GM12878 (cell line): ENCODE data around the gene IFNGR2. TPM values are rescaled to one million over a fixed set of nuclear protein-coding genes. Genes with fewer than 3 reads are reported as not detected.

Experiments used
- ATAC-seq: fragments of 200-7000 bp; cut with Tn5 transposase; 3 replicates; pipeline ENCODE4 v1.9.1; 2020; ENCODE audit warnings: mild to moderate bottlenecking, moderate library complexity
- BruUV-seq: library from RNA; stranded (reverse); fragments of 400-500 nt; replicated peaks from 2 replicates; lab custom pipeline; 2021; lab: Mats Ljungman, UMichigan
- CTCF ChIA-PET: fragments of 300-600 bp; sonication (Branson Sonifier 250); formaldehyde crosslinking; extraction: SDS; loops from one replicate; lab custom pipeline; 2021; ENCODE audit warnings: inconsistent platforms; lab: Yijun Ruan, JAX
- POLR2A ChIA-PET: fragments of 350-600 bp; formaldehyde crosslinking; extraction: SDS; loops from one replicate; lab custom pipeline; 2021; ENCODE audit warnings: inconsistent platforms; lab: Charles Lee
- RAD21 ChIA-PET: fragments of 300-600 bp; sonication (Branson Sonifier 250); formaldehyde crosslinking; loops from one replicate; lab custom pipeline; 2023; ENCODE audit warnings: antibody characterized with exemption; ENCODE audit not compliant: unreplicated experiment; lab: Charles Lee
- SMC1A ChIA-PET: fragments of 300-600 bp; sonication (Branson Sonifier 250); formaldehyde crosslinking; loops from one replicate; lab custom pipeline; 2023; ENCODE audit not compliant: unreplicated experiment, uncharacterized antibody; lab: Charles Lee
- DNase-seq: peaks from one replicate; pipeline ENCODE4 v3.0.0-alpha.2; 2011; ENCODE audit warnings: low read depth, low spot score
- FAIRE-seq: peaks from 3 replicates; lab custom pipeline; 2011; peaks lifted over from hg19 to GRCh38; lab: Jason Lieb, UNC
- H2AFZ ChIP-seq: 2 replicates; pipeline ENCODE4 v1.6.0; 2011; ENCODE audit warnings: low read depth, low read length, control low read depth; ENCODE audit not compliant: control insufficient read depth
- H3K27ac ChIP-seq: 2 replicates; pipeline ENCODE4 v1.5.1; 2011; ENCODE audit warnings: control low read depth; ENCODE audit not compliant: control insufficient read depth, insufficient read depth
- H3K27me3 ChIP-seq, 2 experiments: replicated peaks in 1 of 2; 2 replicates each; pipeline versions ENCODE4 v1.6.0 to v1.6.1; 2011; ENCODE audit warnings: low read length in 1 of 2; ENCODE audit not compliant: control insufficient read depth in 2 of 2, insufficient read depth in 2 of 2
- H3K36me3 ChIP-seq, 2 experiments: 2 replicates each; pipeline ENCODE4 v1.5.1; 2011; ENCODE audit warnings: low read length in 1 of 2; ENCODE audit not compliant: control insufficient read depth in 2 of 2, insufficient read depth in 2 of 2
- H3K4me1 ChIP-seq: 2 replicates; pipeline ENCODE4 v1.6.1; 2011; ENCODE audit warnings: mild to moderate bottlenecking, low read length, moderate library complexity, mixed read lengths; ENCODE audit not compliant: control insufficient read depth, insufficient read depth
- H3K4me2 ChIP-seq: 2 replicates; pipeline ENCODE4 v1.6.0; 2011; ENCODE audit warnings: control low read depth; ENCODE audit not compliant: control insufficient read depth, insufficient read depth
- H3K4me3 ChIP-seq: fragments of 200-600 bp; sonication (generic); 2 replicates; pipeline ENCODE4 v1.5.1; 2016
- H3K79me2 ChIP-seq: 2 replicates; pipeline ENCODE4 v1.6.0; 2011; ENCODE audit warnings: low read length; ENCODE audit not compliant: control insufficient read depth, insufficient read depth
- H3K9ac ChIP-seq: 2 replicates; pipeline ENCODE4 v1.8.0; 2011; ENCODE audit warnings: low read length, control low read depth, mixed read lengths; ENCODE audit not compliant: control insufficient read depth, insufficient read depth
- H3K9me3 ChIP-seq: replicated peaks from 3 replicates; pipeline ENCODE4 v1.5.1; 2011; ENCODE audit warnings: mild to moderate bottlenecking, low read length; ENCODE audit not compliant: control insufficient read depth, insufficient read depth
- H4K20me1 ChIP-seq: 2 replicates; pipeline ENCODE4 v1.6.0; 2011; ENCODE audit not compliant: control insufficient read depth, insufficient read depth
- ATF7 ChIP-seq: fragments of 450-650 bp; IDR thresholded peaks from 2 replicates; pipeline ENCODE4 v1.6.1; 2016; ENCODE audit warnings: low read depth, mild to moderate bottlenecking
- DPF2 ChIP-seq: fragments of 450-650 bp; IDR thresholded peaks from 2 replicates; pipeline ENCODE4 v1.6.1; 2017; ENCODE audit warnings: mild to moderate bottlenecking
- ESRRA ChIP-seq: IDR thresholded peaks from 2 replicates; pipeline ENCODE4 v1.6.1; 2012; ENCODE audit warnings: mild to moderate bottlenecking, low read length, improper control_type of control experiment
- HDAC6 ChIP-seq: fragments of 200-600 bp; sonication (generic); IDR thresholded peaks from one replicate; pipeline ENCODE4 v1.8.0; 2017; ENCODE audit warnings: antibody characterized with exemption; ENCODE audit not compliant: unreplicated experiment
- NBN ChIP-seq: fragments of 450-650 bp; IDR thresholded peaks from 2 replicates; pipeline ENCODE4 v1.6.1; 2016
- NFYA ChIP-seq: IDR thresholded peaks from 2 replicates; pipeline ENCODE4 v1.6.1; 2011; ENCODE audit warnings: low read depth, mild to moderate bottlenecking, low read length, improper control_type of control experiment, borderline replicate concordance
- POU2F2 ChIP-seq: IDR thresholded peaks from 3 replicates; pipeline ENCODE4 v1.6.1; 2011; ENCODE audit warnings: low read depth, mild to moderate bottlenecking, low read length, borderline replicate concordance
- RCOR1 ChIP-seq: conservative IDR thresholded peaks from 2 replicates; pipeline ENCODE4 v1.6.1; 2012; ENCODE audit warnings: low read depth, low read length, improper control_type of control experiment
- SIX5 ChIP-seq: IDR thresholded peaks from 2 replicates; pipeline ENCODE4 v1.6.1; 2011; ENCODE audit warnings: mild to moderate bottlenecking, low read depth, low read length, moderate library complexity; ENCODE audit not compliant: severe bottlenecking
- SREBF2 ChIP-seq: IDR thresholded peaks from 2 replicates; pipeline ENCODE4 v1.6.1; 2012; ENCODE audit warnings: mild to moderate bottlenecking, low read length
- SUZ12 ChIP-seq: fragments of 200-600 bp; sonication (generic); IDR thresholded peaks from one replicate; pipeline ENCODE4 v1.6.1; 2018; ENCODE audit warnings: antibody characterized with exemption, mild to moderate bottlenecking; ENCODE audit not compliant: unreplicated experiment
- ZNF207 ChIP-seq: fragments of 450-650 bp; IDR thresholded peaks from 2 replicates; pipeline ENCODE4 v1.6.1; 2014; ENCODE audit warnings: antibody characterized with exemption, mild to moderate bottlenecking, borderline replicate concordance
- ZNF24 ChIP-seq: fragments of 450-650 bp; IDR thresholded peaks from 2 replicates; pipeline ENCODE4 v1.6.1; 2017; ENCODE audit warnings: antibody characterized with exemption, mild to moderate bottlenecking
- ZZZ3 ChIP-seq: IDR thresholded peaks from 2 replicates; pipeline ENCODE4 v1.6.1; 2011; ENCODE audit warnings: low read depth; ENCODE audit not compliant: control insufficient read depth, insufficient read length
- WGBS: methylation state at CpG from one replicate; pipeline ENCODE4 v1.1.6; 2016; ENCODE audit warnings: low lambda C conversion rate; ENCODE audit not compliant: insufficient replicate concordance, insufficient coverage; ENCODE audit errors: missing lambda C conversion rate; 5-methylcytosine and 5-hydroxymethylcytosine counted together
- in situ Hi-C: fragments of 300-500 bp; cut with MboI; formaldehyde crosslinking; loops from 9 replicates; pipeline ENCODE4 v1.14.3; 2018; ENCODE audit warnings: mixed read lengths
- intact Hi-C: fragments of 100-400 bp; cut with micrococcal nuclease; formaldehyde crosslinking; loops from one replicate; pipeline ENCODE4 v1.14.2; 2022; ENCODE audit not compliant: unreplicated experiment
- polyA plus RNA-seq, 11 experiments: library from polyadenylated mRNA; depleted of rRNA in 4 of 11; unstranded in 6 of 11; stranded (reverse) in 5 of 11; fragments of >200 nt; fragmentation: Nextera tagmentation in 4 of 11; fragmentation: Illumina TruSeq in 1 of 11; extraction: Ambion mirVana in 4 of 11; extraction: Trizol in 1 of 11; gene quantifications; 1 replicate in 1 of 11; 2 replicates in 10 of 11; pipeline versions ENCODE4 v1.2.1 to v1.2.3, GENCODE V29; 2011 to 2016; ENCODE audit warnings: inconsistent platforms in 2 of 11, missing spikeins in 2 of 11, low read depth in 1 of 11
- total RNA-seq, 4 experiments: library from RNA; depleted of rRNA in 3 of 4; stranded (reverse); fragments of >200 nt in 3 of 4; fragmentation: Illumina TruSeq in 1 of 4; extraction: Trizol in 1 of 4; gene quantifications; 2 replicates each; pipeline versions ENCODE4 v1.2.1 to v1.2.3, GENCODE V29; 2013 to 2021
- TF ChIP-seq, protein P1 (sequence below): fragments of 450-650 bp; IDR thresholded peaks from 2 replicates; pipeline ENCODE4 v1.6.1; 2016; ENCODE audit warnings: mild to moderate bottlenecking
- TF ChIP-seq, protein P2 (sequence below): fragments of 450-650 bp; formaldehyde crosslinking; IDR thresholded peaks from 2 replicates; pipeline ENCODE4 v1.5.0; 2022; ENCODE audit warnings: mild to moderate bottlenecking, missing genetic modification characterization

IFNGR2 gene
- total and polyA plus RNA-seq, 10 of the 15 experiments (the other 5 are each of a cell fraction or from before 2014, with no cell fraction given): 23.6 to 98.8 (median 77.0) TPM

DNA sequence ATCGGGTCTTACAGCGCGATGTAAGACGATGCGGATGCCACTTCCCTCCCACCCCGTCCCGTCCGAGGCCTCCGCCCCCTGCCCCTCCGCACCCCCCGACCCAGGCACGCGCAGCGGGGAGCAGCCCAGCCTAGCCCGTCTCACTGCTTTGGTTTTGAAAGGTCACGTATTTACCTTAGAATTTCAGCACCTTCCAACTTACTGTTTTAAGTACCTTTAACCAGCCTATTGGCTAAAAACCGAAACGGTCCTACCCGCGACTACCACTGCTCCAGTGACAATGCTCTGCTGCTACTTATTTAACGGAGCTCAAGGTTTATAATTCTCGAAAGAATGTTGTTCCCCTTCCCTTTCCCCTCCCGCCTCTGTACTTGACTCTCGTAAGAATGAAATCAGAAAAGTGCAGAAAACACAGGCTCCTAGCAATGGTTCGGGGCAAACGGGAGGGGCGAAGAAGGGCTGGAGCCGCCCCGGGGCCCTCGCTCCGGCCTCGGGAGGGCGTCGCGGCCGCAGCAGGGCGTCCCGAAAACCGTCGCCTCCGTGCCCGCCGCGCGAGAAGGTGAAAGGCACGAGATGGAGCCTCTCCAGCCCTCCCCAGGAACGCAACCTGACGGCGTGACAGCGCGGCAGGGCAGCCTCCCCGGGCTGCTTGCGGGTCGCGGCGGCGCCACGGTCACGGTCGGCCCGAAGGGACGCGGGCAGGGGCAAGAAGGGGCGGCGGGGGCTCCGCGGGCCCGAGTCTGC, 75.9 kb downstream of the IFNGR2 start (continued):
- TF ChIP-seq NBN (0 out of 2 replicates have a peak, but pooled peaks have one; percentile 18), ZNF207 (peak; percentile 49; the same call in 1 of the 2 replicates), DPF2 (peak; percentile 52)

DNA sequence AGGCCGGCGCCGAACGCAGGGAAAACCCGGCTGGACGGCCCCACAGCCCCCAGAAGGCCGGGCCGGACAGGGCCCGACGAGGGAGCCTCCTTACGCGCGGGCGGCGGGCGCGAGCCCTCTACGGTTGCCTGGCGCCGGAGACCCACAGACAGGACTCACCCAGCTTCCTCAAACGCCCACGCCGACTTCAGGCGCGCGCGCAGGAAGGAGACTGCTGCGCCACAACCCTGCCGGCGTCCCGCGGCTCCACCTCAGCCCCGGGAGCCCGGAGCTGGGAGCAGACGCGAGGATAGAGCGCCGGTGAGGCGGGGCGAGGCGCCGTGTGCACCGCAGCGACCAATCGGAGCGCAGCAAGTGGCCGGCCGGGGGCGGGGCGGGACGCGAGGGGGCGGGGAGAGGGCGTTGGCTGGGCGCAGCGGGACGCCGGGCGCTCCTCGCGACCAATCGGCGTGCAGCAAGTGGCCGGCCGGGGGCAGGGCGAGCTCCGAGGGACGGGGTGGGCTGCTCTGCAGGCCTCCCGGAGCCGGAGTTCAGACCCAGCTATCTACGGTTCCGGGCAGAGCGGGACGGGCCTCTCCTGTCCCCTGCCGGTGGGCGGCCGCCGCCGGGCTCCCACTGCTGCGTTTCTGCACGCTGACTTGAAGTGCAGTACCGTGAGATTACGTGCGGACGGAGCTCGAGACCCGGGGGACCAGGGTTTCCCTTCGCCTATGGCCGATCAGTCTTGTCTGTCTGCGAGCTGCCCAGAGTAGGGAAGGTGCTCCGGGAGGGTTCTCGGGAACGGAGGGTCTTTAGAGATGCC, 76.7 kb downstream of the IFNGR2 start, which contains the start of gene TMEM50B:
TMEM50B (minus strand) TSS at position 296 of the 802 bp plus-strand sequence. CDS start 11,089 bp downstream, outside the sequence.
- POLR2A ChIA-PET: interaction anchor here (0.5 to 2.3 kb wide), 9 partner anchors 11 to 702 kb away, joined by 3 to 26 read pairs (median 4); partner anchors contain the start of genes CRYZL1, DNAJC28, DONSON and GART
- WGBS: under 1% methylated on average over 73 of the region's 93 CpGs
- FAIRE-seq: peak; percentile 76
- TF ChIP-seq ATF7: no peak
- no peak for TF ChIP-seq NFYA
- no peak for TF ChIP-seq ZNF24
- TF ChIP-seq, protein P1, sequence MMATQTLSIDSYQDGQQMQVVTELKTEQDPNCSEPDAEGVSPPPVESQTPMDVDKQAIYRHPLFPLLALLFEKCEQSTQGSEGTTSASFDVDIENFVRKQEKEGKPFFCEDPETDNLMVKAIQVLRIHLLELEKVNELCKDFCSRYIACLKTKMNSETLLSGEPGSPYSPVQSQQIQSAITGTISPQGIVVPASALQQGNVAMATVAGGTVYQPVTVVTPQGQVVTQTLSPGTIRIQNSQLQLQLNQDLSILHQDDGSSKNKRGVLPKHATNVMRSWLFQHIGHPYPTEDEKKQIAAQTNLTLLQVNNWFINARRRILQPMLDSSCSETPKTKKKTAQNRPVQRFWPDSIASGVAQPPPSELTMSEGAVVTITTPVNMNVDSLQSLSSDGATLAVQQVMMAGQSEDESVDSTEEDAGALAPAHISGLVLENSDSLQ: peak; percentile 47; the same call in 1 of the 2 replicates
- TF ChIP-seq POU2F2: peak; percentile 65
- TF ChIP-seq, protein P2, sequence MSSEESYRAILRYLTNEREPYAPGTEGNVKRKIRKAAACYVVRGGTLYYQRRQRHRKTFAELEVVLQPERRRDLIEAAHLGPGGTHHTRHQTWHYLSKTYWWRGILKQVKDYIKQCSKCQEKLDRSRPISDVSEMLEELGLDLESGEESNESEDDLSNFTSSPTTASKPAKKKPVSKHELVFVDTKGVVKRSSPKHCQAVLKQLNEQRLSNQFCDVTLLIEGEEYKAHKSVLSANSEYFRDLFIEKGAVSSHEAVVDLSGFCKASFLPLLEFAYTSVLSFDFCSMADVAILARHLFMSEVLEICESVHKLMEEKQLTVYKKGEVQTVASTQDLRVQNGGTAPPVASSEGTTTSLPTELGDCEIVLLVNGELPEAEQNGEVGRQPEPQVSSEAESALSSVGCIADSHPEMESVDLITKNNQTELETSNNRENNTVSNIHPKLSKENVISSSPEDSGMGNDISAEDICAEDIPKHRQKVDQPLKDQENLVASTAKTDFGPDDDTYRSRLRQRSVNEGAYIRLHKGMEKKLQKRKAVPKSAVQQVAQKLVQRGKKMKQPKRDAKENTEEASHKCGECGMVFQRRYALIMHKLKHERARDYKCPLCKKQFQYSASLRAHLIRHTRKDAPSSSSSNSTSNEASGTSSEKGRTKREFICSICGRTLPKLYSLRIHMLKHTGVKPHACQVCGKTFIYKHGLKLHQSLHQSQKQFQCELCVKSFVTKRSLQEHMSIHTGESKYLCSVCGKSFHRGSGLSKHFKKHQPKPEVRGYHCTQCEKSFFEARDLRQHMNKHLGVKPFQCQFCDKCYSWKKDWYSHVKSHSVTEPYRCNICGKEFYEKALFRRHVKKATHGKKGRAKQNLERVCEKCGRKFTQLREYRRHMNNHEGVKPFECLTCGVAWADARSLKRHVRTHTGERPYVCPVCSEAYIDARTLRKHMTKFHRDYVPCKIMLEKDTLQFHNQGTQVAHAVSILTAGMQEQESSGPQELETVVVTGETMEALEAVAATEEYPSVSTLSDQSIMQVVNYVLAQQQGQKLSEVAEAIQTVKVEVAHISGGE (CRISPR knock-in tag): peak; percentile 66
- no peak for TF ChIP-seq RCOR1
- no peak for TF ChIP-seq ZZZ3
- no peak for TF ChIP-seq ESRRA
- no peak for TF ChIP-seq SUZ12
- TF ChIP-seq HDAC6: peak; percentile 12
- no peak for TF ChIP-seq SIX5
- no peak for TF ChIP-seq SREBF2

More for the DNA sequence above, 76.7 kb downstream of the IFNGR2 start, which contains the start of gene TMEM50B:
- peaks cover 15% of the 10 kb centered on the region for H3K79me2 ChIP-seq
- peak within 1 kb of the TSS; percentile 86 for H3K4me2 ChIP-seq
- SMC1A ChIA-PET: interaction anchor here (0.7 to 2.7 kb wide), 9 partner anchors 11 to 118 kb away, joined by 3 to 17 read pairs (median 4); partner anchors contain the start of gene DNAJC28
- BruUV-seq: no TSS peak
- H3K4me1 ChIP-seq: peaks cover 3% of the 10 kb centered on the region; the same call in 1 of the 2 replicates
- peak within 1 kb of the TSS; percentile 82 for H3K27ac ChIP-seq
- ATAC-seq (peak; percentile 95), DNase-seq (peak; percentile 79)
- H4K20me1 ChIP-seq: no peaks in the 10 kb centered on the region
- peak within 1 kb of the TSS; percentile 90 for H3K9ac ChIP-seq
- H2AFZ ChIP-seq: peak within 1 kb of the TSS; percentile 97
- RAD21 ChIA-PET: interaction anchor here (0.6 to 2.5 kb wide), 16 partner anchors 11 to 740 kb away, joined by 3 to 23 read pairs (median 5); partner anchors contain the start of genes DNAJC28, DONSON and SON
- H3K36me3 ChIP-seq: no peaks in the 10 kb centered on the region; a peak in 1 of 4 replicates
- H3K27me3 ChIP-seq: no peaks in the 10 kb centered on the region
- H3K9me3 ChIP-seq: no peaks in the 10 kb centered on the region
- in situ Hi-C loops: no loop called here
- intact Hi-C loops: loop anchor here (5.0 kb wide), 1 partner anchor 62 kb away; the partner anchor contains the start of genes GART and SON
- peak within 1 kb of the TSS; percentile 93 for H3K4me3 ChIP-seq
- CTCF ChIA-PET: interaction anchor here (0.8 to 4.1 kb wide), 9 partner anchors 10 to 145 kb away, joined by 3 to 21 read pairs (median 4); partner anchors contain the start of genes DNAJC28, GART and SON
